Stimulated activated effector memory CD8-positive, alpha-beta T cell treated with anti-CD3 and anti-CD28 coated beads, Interleukin-12 subunit alpha, Interleukin-12 subunit beta, amount 100 ng/mL, for 72 hours (primary cell): ENCODE data around the gene OTUD5.
"Not testable (repeated sequence)": the region's sequence is repeated elsewhere in the genome, so short reads cannot be mapped to it uniquely, and the experiment has no call there.

Experiments used
- ATAC-seq: fragments of 150-1000 bp; cut with Tn5 transposase; 2 replicates; pipeline ENCODE4 v1.10.0; 2021
- DNase-seq, 2 donors: peaks; one replicate each; pipeline ENCODE4 v3.0.0; 2021 to 2022; ENCODE audit warnings: low spot score in 2 of 2
- H3K27ac Mint-ChIP-seq: one replicate; pipeline ENCODE4 v1.8.0; 2022; ENCODE audit warnings: mild to moderate bottlenecking, mixed read lengths
- H3K36me3 Mint-ChIP-seq: one replicate; pipeline ENCODE4 v1.8.0; 2022; ENCODE audit warnings: mild to moderate bottlenecking, mixed read lengths
- H3K4me1 Mint-ChIP-seq: one replicate; pipeline ENCODE4 v1.8.0; 2022; ENCODE audit warnings: mixed read lengths
- H3K4me3 Mint-ChIP-seq: one replicate; pipeline ENCODE4 v1.8.0; 2022; ENCODE audit warnings: mild to moderate bottlenecking, mixed read lengths
- H3K9me3 Mint-ChIP-seq: one replicate; pipeline ENCODE4 v1.8.0; 2022; ENCODE audit warnings: mixed read lengths

OTUD5 gene

GRCh38 chrX:48957477-48957826, at the start of gene OTUD5:
Gene OTUD5 (minus strand): TSS chrX:48957607. CDS start chrX:48957570, 37 bp downstream.
- H3K9me3 Mint-ChIP-seq: no peaks in the 10 kb centered on the region
- peak within 1 kb of the TSS; percentile 99 for H3K27ac Mint-ChIP-seq
- DNase-seq (peak in 1 of 2 donors; percentile 84), ATAC-seq (peak; percentile 73)
- peaks cover 67% of the 10 kb centered on the region for H3K36me3 Mint-ChIP-seq
- H3K4me1 Mint-ChIP-seq: peaks cover 42% of the 10 kb centered on the region
- H3K4me3 Mint-ChIP-seq: peak within 1 kb of the TSS; percentile 94

DNA sequence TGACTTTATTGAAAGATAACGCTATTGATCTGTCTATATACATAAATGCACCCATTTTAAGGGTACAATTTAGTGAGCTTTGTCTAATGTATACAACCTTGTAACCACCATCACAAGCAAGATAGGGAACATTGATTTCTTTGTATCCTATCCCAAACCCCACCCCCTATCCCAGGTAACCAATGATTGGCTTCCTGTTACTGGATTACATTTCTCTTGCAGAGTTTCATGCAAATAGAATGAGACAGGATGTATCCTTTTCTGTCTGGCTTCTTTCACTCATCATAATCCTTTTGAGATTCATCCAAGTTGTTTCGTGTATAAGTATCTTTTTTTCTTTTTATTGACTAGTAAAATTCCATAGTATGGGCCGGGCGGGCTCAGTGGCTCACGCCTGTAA, 46.3 kb upstream of the OTUD5 start:
- peaks cover 22% of the 10 kb centered on the region for H3K4me1 Mint-ChIP-seq
- H3K27ac Mint-ChIP-seq: peak overlapping the region; percentile 45
- H3K9me3 Mint-ChIP-seq: no peaks in the 10 kb centered on the region
- no peak overlapping the region for H3K4me3 Mint-ChIP-seq
- no peak for ATAC-seq
- DNase-seq: no peak
- peaks cover 28% of the 10 kb centered on the region for H3K36me3 Mint-ChIP-seq

GRCh38 chrX:49002091-49002935, 44.9 kb upstream of the OTUD5 start, which contains the start of gene GRIPAP1:
Gene GRIPAP1 (minus strand): TSS chrX:49002264. CDS start chrX:49002229, 35 bp downstream.
- H3K27ac Mint-ChIP-seq: peak within 1 kb of the TSS; percentile 98
- ATAC-seq: peak; percentile 88
- DNase-seq: peak; percentile 48 to 82
- peaks cover 36% of the 10 kb centered on the region for H3K4me1 Mint-ChIP-seq
- peaks cover 41% of the 10 kb centered on the region for H3K36me3 Mint-ChIP-seq
- H3K4me3 Mint-ChIP-seq: peak within 1 kb of the TSS; percentile 90
- no peaks in the 10 kb centered on the region for H3K9me3 Mint-ChIP-seq

- peak overlapping the region; percentile 90 for H3K4me3 Mint-ChIP-seq
- H3K27ac Mint-ChIP-seq: peak overlapping the region; percentile 98
- DNase-seq (peak in 1 of 2 donors; percentile 3), ATAC-seq (peak; percentile 71)
- H3K36me3 Mint-ChIP-seq: peaks cover 48% of the 10 kb centered on the region
- no peaks in the 10 kb centered on the region for H3K9me3 Mint-ChIP-seq
- peaks cover 39% of the 10 kb centered on the region for H3K4me1 Mint-ChIP-seq
These were observed 44.2 kb upstream of the OTUD5 start for GRCh38 chrX:49001521-49002090.

GRCh38 chrX:49000636-49001035, 43.2 kb upstream of the OTUD5 start:
- H3K9me3 Mint-ChIP-seq: no peaks in the 10 kb centered on the region
- H3K4me1 Mint-ChIP-seq: peaks cover 39% of the 10 kb centered on the region
- no peak for ATAC-seq
- H3K27ac Mint-ChIP-seq: no peak overlapping the region
- H3K36me3 Mint-ChIP-seq: peaks cover 58% of the 10 kb centered on the region
- H3K4me3 Mint-ChIP-seq: peak overlapping the region; percentile 90
- no peak for DNase-seq

GRCh38 chrX:48999030-48999429, 41.6 kb upstream of the OTUD5 start:
- H3K4me1 Mint-ChIP-seq: peaks cover 45% of the 10 kb centered on the region
- H3K4me3 Mint-ChIP-seq: no peak overlapping the region
- ATAC-seq (no peak), DNase-seq (no peak)
- peaks cover 74% of the 10 kb centered on the region for H3K36me3 Mint-ChIP-seq
- H3K27ac Mint-ChIP-seq: no peak overlapping the region
- no peaks in the 10 kb centered on the region for H3K9me3 Mint-ChIP-seq

- Mint-ChIP-seq H3K27ac (no peak overlapping the region), H3K9me3 (no peaks in the 10 kb centered on the region), H3K4me3 (no peak overlapping the region), H3K36me3 (peaks cover 81% of the 10 kb centered on the region), H3K4me1 (peaks cover 45% of the 10 kb centered on the region)
- no peak for ATAC-seq
- DNase-seq: no peak
These were observed 41.0 kb upstream of the OTUD5 start for GRCh38 chrX:48998391-48998790.

- peaks cover 45% of the 10 kb centered on the region for H3K4me1 Mint-ChIP-seq
- no peak overlapping the region for H3K4me3 Mint-ChIP-seq
- no peaks in the 10 kb centered on the region for H3K9me3 Mint-ChIP-seq
- H3K36me3 Mint-ChIP-seq: peaks cover 86% of the 10 kb centered on the region
- no peak for ATAC-seq
- H3K27ac Mint-ChIP-seq: no peak overlapping the region
- DNase-seq: no peak
These were observed 40.5 kb upstream of the OTUD5 start for GRCh38 chrX:48997865-48998264.

GRCh38 chrX:48997455-48997854, 40.0 kb upstream of the OTUD5 start:
- Mint-ChIP-seq H3K36me3 (peaks cover 86% of the 10 kb centered on the region), H3K27ac (no peak overlapping the region), H3K4me1 (peaks cover 45% of the 10 kb centered on the region), H3K4me3 (peak overlapping the region; percentile 5), H3K9me3 (no peaks in the 10 kb centered on the region)
- ATAC-seq (no peak), DNase-seq (no peak)

DNA sequence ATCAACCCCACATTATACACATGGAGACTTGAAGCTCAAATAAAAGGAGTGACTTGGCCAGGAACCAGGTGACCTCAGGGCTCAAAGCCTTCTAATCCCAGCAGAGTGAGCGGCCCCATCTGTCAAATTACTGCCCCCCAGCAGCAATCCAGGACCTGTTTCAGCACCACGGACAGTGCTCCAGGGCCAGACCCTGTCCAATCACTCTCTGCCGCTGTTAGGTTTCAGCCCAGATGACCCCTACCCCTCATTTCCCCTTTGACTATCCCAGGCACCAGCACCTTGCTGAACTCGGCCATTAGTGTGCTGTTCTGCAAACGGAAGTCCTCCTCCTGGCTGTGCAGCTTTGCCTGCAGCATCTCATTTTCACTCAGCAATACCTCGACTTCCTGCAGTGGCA, 39.6 kb upstream of the OTUD5 start:
- peaks cover 45% of the 10 kb centered on the region for H3K4me1 Mint-ChIP-seq
- ATAC-seq (no peak), DNase-seq (no peak)
- no peak overlapping the region for H3K27ac Mint-ChIP-seq
- no peaks in the 10 kb centered on the region for H3K9me3 Mint-ChIP-seq
- H3K4me3 Mint-ChIP-seq: peak overlapping the region; percentile 5
- peaks cover 86% of the 10 kb centered on the region for H3K36me3 Mint-ChIP-seq

DNA sequence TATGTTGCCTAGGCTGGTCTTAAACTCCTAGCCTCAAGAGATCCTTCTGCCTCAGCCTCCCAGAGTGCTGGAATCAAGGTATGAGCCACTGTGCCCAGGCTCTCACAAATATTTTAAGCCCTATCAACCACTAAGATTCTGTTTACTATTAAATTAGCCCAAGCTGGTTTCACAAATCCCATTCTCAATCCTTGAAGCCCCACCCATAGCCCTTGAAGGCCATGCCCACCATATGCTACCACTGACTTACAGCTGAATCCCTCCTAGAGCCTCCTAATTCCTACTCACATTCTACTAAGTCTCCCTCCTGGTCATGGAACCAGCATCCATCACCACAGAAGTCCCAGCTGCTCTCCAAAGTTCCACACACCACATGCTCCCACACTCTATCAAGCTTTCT, 34.9 kb upstream of the OTUD5 start:
- Mint-ChIP-seq H3K4me1 (peaks cover 9% of the 10 kb centered on the region), H3K9me3 (no peaks in the 10 kb centered on the region), H3K27ac (no peak overlapping the region), H3K4me3 (no peak overlapping the region), H3K36me3 (peaks cover 95% of the 10 kb centered on the region)
- DNase-seq (no peak), ATAC-seq (no peak)

DNA sequence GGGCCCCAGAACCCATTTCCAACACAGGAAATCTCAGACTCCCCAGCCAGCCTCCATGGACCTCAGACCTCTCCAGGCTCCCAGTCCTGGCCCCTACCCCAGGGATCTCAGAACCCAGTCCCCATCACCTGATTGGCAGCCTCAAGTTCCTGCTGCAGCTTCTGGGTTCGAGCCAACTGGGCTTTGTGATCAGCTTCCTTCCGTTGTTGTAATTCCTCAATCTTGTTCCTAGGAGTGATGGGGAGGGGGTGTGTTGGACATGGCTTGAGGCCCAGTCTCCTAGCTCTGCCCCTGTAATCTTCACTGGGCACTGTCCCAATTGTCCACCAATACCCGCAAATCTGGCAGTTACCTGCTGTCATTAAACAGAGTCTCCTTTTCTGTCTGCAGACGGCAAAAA, 32.1 kb upstream of the OTUD5 start:
- ATAC-seq: no peak
- Mint-ChIP-seq H3K36me3 (peaks cover 95% of the 10 kb centered on the region), H3K9me3 (no peaks in the 10 kb centered on the region), H3K27ac (peak overlapping the region; percentile 37), H3K4me1 (no peaks in the 10 kb centered on the region), H3K4me3 (no peak overlapping the region)
- no peak for DNase-seq

- DNase-seq (no peak), ATAC-seq (no peak)
- H3K27ac Mint-ChIP-seq: peak overlapping the region; percentile 72
- H3K4me3 Mint-ChIP-seq: no peak overlapping the region
- H3K9me3 Mint-ChIP-seq: no peaks in the 10 kb centered on the region
- peaks cover 96% of the 10 kb centered on the region for H3K36me3 Mint-ChIP-seq
- no peaks in the 10 kb centered on the region for H3K4me1 Mint-ChIP-seq
These were observed 26.5 kb upstream of the OTUD5 start for GRCh38 chrX:48983896-48984295.

DNA sequence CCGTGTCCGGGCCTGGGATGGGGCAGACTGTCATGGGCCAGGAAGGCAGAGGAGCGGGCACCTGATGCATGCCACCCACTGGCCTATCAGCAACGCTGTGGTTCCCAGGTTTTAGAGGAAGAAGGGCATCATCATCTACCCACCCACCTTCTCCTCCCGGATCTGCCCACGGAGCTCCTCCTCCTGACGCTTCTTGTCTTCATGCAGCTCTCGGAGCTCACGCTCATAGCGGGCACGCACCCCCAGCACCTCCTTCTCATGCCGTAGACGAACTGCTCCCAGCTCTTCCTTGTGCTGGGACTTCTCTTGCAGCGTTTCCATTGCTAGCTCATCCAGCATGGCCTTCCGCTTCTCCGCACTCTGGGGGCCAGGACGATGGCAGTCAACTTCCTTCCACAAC, 25.7 kb upstream of the OTUD5 start:
- H3K9me3 Mint-ChIP-seq: no peaks in the 10 kb centered on the region
- H3K4me1 Mint-ChIP-seq: no peaks in the 10 kb centered on the region
- no peak for ATAC-seq
- no peak overlapping the region for H3K4me3 Mint-ChIP-seq
- no peak for DNase-seq
- peaks cover 96% of the 10 kb centered on the region for H3K36me3 Mint-ChIP-seq
- H3K27ac Mint-ChIP-seq: peak overlapping the region; percentile 72

- Mint-ChIP-seq H3K9me3 (no peaks in the 10 kb centered on the region), H3K4me3 (no peak overlapping the region), H3K36me3 (peaks cover 96% of the 10 kb centered on the region), H3K27ac (peak overlapping the region; percentile 53), H3K4me1 (no peaks in the 10 kb centered on the region)
- DNase-seq: no peak
- no peak for ATAC-seq
These were observed 23.8 kb upstream of the OTUD5 start for GRCh38 chrX:48981178-48981577.

GRCh38 chrX:48980341-48980740, 22.9 kb upstream of the OTUD5 start:
- not testable (repeated sequence) for H3K9me3 Mint-ChIP-seq, DNase-seq, ATAC-seq, H3K4me1 Mint-ChIP-seq, H3K4me3 Mint-ChIP-seq
- H3K27ac Mint-ChIP-seq: peak overlapping the region; percentile 53
- H3K36me3 Mint-ChIP-seq: peaks cover 96% of the 10 kb centered on the region
